ENCODE measurements around the gene COMMD7.
A peak's percentile ranks its signal among the peaks of the same experiment; 100 is the strongest.

COMMD7 gene

DNA sequence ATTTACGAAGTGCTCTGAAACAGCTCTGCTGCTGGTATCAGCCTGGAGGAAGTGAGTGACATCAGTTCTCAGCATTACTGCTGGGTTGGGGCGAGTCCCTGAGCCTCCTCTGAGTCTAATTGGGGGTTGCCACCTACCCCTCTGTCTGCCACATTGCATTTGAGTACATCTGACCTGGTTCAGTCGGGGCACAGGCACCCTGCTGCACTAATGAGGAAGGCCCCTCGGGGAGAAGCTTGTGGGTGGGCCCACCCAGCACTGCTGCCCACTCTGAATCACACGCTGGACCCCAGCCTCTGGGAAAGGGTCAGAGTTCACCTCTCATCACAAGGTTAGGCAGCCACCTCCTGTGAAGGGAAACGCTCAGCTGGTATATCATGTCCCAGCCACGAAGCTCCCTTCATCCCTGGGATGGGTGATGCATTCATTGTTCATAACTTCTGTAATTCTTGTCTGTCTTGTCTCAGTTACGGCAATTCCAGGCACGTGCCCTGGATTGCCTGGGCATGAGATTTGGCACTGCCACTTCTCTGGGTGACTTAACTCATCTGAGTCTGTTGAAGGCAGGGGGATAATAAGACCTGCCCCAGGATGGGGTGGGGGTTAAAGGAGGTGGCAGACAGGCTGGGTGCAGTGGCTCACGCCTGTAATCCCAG lies 32.2 kb upstream of the COMMD7 start:
- no peak overlapping the region for H3K9ac ChIP-seq
- no peaks in the 10 kb centered on the region for H4K20me1 ChIP-seq (ENCODE audit: insufficient read depth)
- no peak overlapping the region for H3K27ac ChIP-seq
- H3K36me3 ChIP-seq (ENCODE audit: insufficient read depth), result 0 out of 2 replicates have a peak, but pooled peaks cover 7% of the 10 kb centered on the region
- no peaks in the 10 kb centered on the region for H3K27me3 ChIP-seq (ENCODE audit: insufficient read depth, low read depth)
- TF ChIP-seq, protein P1, sequence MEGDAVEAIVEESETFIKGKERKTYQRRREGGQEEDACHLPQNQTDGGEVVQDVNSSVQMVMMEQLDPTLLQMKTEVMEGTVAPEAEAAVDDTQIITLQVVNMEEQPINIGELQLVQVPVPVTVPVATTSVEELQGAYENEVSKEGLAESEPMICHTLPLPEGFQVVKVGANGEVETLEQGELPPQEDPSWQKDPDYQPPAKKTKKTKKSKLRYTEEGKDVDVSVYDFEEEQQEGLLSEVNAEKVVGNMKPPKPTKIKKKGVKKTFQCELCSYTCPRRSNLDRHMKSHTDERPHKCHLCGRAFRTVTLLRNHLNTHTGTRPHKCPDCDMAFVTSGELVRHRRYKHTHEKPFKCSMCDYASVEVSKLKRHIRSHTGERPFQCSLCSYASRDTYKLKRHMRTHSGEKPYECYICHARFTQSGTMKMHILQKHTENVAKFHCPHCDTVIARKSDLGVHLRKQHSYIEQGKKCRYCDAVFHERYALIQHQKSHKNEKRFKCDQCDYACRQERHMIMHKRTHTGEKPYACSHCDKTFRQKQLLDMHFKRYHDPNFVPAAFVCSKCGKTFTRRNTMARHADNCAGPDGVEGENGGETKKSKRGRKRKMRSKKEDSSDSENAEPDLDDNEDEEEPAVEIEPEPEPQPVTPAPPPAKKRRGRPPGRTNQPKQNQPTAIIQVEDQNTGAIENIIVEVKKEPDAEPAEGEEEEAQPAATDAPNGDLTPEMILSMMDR (conservative IDR thresholded peaks at IDR 0.05; ENCODE audit: low read depth, low read length), result no peak
- peaks cover 90% of the 10 kb centered on the region for H3K79me2 ChIP-seq (ENCODE audit: insufficient read depth, low read depth)
- H3K4me3 ChIP-seq (IDR thresholded peaks at IDR 0.05; ENCODE audit: insufficient read depth, low read depth, low read length), result no peak overlapping the region
- H2AFZ ChIP-seq (ENCODE audit: low read depth), result no peak overlapping the region
- peaks cover 85% of the 10 kb centered on the region for H3K4me1 ChIP-seq (ENCODE audit: low read depth, poor library complexity, severe bottlenecking)
- peak overlapping the region; percentile 11; the same call in 1 of the 2 replicates for H3K4me2 ChIP-seq

DNA sequence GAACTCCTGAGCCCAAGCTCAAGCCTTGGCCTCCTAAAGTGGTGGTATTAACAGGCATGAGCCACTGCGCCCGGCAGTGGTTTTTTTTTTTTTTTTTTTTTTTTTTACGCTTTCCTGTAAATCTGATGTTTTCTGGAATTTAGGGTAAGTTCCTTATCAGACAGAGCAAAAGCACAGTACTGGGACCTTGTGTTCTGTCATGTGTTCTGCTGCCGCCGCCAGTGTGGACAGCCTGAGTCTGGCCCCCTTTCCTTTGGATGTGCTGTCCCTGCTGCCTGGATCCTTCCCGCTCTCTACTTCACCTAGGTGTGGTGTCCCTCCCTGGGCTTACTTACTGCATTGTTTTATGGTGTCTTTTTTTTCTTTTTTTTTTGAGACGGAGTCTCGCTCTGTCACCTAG lies 30.6 kb upstream of the COMMD7 start:
- no peak overlapping the region for H3K27ac ChIP-seq
- H3K4me2 ChIP-seq, result no peak overlapping the region
- H3K9ac ChIP-seq, result no peak overlapping the region
- no peak overlapping the region for H2AFZ ChIP-seq (ENCODE audit: low read depth)
- H3K79me2 ChIP-seq (ENCODE audit: insufficient read depth, low read depth), result peaks cover 99% of the 10 kb centered on the region
- H3K27me3 ChIP-seq (ENCODE audit: insufficient read depth, low read depth), result no peaks in the 10 kb centered on the region
- peaks cover 89% of the 10 kb centered on the region for H3K4me1 ChIP-seq (ENCODE audit: low read depth, poor library complexity, severe bottlenecking)
- no peaks in the 10 kb centered on the region for H4K20me1 ChIP-seq (ENCODE audit: insufficient read depth)
- H3K4me3 ChIP-seq (IDR thresholded peaks at IDR 0.05; ENCODE audit: insufficient read depth, low read depth, low read length), result no peak overlapping the region
- TF ChIP-seq, protein P1 (conservative IDR thresholded peaks at IDR 0.05; ENCODE audit: low read depth, low read length), result no peak
- 0 out of 2 replicates have a peak, but pooled peaks cover 7% of the 10 kb centered on the region for H3K36me3 ChIP-seq (ENCODE audit: insufficient read depth)

DNA sequence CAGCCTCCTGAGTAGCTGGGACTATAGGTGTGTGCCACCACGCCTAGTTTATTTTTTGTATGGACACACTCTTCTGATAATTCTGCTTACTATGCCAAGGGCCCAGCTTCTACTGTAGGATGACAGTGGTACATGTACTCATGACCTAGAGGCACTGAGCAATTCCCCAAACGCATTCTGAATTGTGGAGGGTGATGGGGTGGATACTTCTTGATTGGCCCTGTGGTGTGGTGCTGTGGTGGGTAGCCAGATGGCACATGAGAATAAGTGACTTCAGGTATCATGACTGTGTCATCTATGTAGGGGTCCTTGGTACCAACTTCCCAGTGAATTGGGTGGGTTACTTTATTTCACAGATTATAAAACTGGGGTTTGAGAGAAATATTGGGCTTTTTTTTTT lies 30.0 kb upstream of the COMMD7 start:
- Histone ChIP-seq H3K9ac (no peak overlapping the region), H4K20me1 (ENCODE audit: insufficient read depth) (no peaks in the 10 kb centered on the region), H3K27me3 (ENCODE audit: insufficient read depth, low read depth) (no peaks in the 10 kb centered on the region), H3K36me3 (ENCODE audit: insufficient read depth) (0 out of 2 replicates have a peak, but pooled peaks cover 7% of the 10 kb centered on the region), H3K4me3 (IDR thresholded peaks at IDR 0.05; ENCODE audit: insufficient read depth, low read depth, low read length) (no peak overlapping the region), H2AFZ (ENCODE audit: low read depth) (no peak overlapping the region), H3K4me2 (no peak overlapping the region), H3K79me2 (ENCODE audit: insufficient read depth, low read depth) (peaks cover 99% of the 10 kb centered on the region), H3K4me1 (ENCODE audit: low read depth, poor library complexity, severe bottlenecking) (peaks cover 83% of the 10 kb centered on the region), H3K27ac (no peak overlapping the region)
- TF ChIP-seq, protein P1 (conservative IDR thresholded peaks at IDR 0.05; ENCODE audit: low read depth, low read length), result no peak

DNA sequence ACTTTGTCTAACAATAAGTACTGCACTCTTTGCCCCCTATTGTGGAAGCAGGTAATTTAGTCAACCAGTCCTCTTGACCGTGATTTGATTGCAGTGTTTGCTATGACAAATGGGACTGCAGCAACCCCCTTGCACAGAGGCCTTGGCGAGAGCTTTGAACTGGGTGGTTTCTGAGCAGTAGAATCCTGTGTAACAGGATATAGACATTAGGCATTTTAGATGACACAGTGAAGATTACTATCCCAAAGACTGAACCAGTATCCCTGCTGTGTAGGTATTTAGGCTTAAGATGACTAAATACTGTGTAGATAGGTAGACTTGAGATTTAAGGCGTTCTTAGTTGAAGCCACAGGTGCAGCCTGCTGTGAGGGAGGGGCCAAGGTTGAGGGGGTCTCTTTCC lies 28.8 kb upstream of the COMMD7 start:
- TF ChIP-seq, protein P1 (conservative IDR thresholded peaks at IDR 0.05; ENCODE audit: low read depth, low read length), result no peak
- Histone ChIP-seq H3K79me2 (ENCODE audit: insufficient read depth, low read depth) (peaks cover 98% of the 10 kb centered on the region), H3K4me3 (IDR thresholded peaks at IDR 0.05; ENCODE audit: insufficient read depth, low read depth, low read length) (no peak overlapping the region), H4K20me1 (ENCODE audit: insufficient read depth) (no peaks in the 10 kb centered on the region), H3K27ac (peak overlapping the region; percentile 61; the same call in 1 of the 2 replicates), H2AFZ (ENCODE audit: low read depth) (no peak overlapping the region), H3K4me2 (peak overlapping the region; percentile 19), H3K4me1 (ENCODE audit: low read depth, poor library complexity, severe bottlenecking) (peaks cover 79% of the 10 kb centered on the region), H3K36me3 (ENCODE audit: insufficient read depth) (0 out of 2 replicates have a peak, but pooled peaks cover 7% of the 10 kb centered on the region), H3K27me3 (ENCODE audit: insufficient read depth, low read depth) (no peaks in the 10 kb centered on the region), H3K9ac (no peak overlapping the region)

Measured in KMS-11 (cell line).